Measurements from ENCODE around the gene LPO. TPM values are rescaled to one million over a fixed set of nuclear protein-coding genes. Genes with fewer than 3 reads are reported as not detected.

LPO gene
- total RNA-seq, 2 donors from 2014 or later: not detected

GRCh38 chr17:58307468-58308172 lies 69.2 kb downstream of the LPO start:
- Histone ChIP-seq H3K9me3 (no peaks in the 10 kb centered on the region), H3K4me3 (no peak overlapping the region), H3K4me1 (ENCODE audit: control insufficient read depth in 1 of 2, low read depth in 2 of 2) (no peaks in the 10 kb centered on the region), H3K27me3 (replicated peaks; ENCODE audit: insufficient read depth) (no peaks in the 10 kb centered on the region), H3K27ac (no peak overlapping the region), H3K36me3 (peaks cover 5% of the 10 kb centered on the region)
- ATAC-seq (ENCODE audit: insufficient number of reproducible peaks, low FRiP score, low read depth) (no peak), DNase-seq (ENCODE audit: low spot score) (no peak)
- no peak for TF ChIP-seq CTCF (IDR thresholded peaks at IDR 0.05)

DNA sequence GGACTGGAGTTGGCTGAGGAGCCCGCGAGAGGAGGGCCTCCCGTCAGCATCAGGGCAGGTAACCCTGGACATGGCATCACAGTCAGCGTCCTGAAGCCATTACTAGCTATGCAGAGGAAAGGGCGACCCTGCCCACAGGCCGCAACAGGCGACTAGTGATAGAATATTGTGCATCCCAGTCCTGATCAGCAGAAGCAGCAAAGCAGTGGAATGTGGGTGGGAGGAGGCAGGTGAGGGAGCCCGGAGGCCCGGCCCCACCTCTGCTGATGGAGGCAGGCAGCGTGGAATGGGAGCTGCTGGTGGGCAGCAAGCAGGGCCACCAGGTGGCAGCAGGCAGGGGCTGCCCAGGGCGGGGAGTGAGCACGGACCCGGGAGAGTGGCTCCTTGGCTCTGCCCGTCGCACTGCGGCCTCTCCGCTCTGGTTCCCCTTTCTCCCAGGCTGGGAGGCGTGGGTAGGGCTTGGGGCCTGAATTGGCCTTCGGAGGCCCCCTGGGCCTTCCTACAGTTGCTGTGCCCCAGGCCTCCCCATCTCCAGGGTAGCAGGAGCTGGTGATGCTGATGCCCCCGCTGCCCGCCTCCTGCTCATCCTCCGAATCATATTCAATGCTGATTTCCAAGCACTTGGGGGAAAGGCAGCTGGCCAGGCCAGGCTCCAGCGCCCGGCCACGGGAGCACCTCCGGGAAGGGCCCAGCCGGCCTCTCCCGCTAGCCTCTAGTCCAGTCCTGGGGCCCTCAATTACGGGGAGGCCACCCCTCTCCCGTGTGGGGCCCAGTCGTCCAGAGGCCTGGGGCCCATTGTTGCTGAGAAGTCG lies 70.0 kb downstream of the LPO start:
- DNase-seq (ENCODE audit: low spot score): no peak
- H3K36me3 ChIP-seq: peaks cover 5% of the 10 kb centered on the region
- ATAC-seq (ENCODE audit: insufficient number of reproducible peaks, low FRiP score, low read depth): no peak

DNA sequence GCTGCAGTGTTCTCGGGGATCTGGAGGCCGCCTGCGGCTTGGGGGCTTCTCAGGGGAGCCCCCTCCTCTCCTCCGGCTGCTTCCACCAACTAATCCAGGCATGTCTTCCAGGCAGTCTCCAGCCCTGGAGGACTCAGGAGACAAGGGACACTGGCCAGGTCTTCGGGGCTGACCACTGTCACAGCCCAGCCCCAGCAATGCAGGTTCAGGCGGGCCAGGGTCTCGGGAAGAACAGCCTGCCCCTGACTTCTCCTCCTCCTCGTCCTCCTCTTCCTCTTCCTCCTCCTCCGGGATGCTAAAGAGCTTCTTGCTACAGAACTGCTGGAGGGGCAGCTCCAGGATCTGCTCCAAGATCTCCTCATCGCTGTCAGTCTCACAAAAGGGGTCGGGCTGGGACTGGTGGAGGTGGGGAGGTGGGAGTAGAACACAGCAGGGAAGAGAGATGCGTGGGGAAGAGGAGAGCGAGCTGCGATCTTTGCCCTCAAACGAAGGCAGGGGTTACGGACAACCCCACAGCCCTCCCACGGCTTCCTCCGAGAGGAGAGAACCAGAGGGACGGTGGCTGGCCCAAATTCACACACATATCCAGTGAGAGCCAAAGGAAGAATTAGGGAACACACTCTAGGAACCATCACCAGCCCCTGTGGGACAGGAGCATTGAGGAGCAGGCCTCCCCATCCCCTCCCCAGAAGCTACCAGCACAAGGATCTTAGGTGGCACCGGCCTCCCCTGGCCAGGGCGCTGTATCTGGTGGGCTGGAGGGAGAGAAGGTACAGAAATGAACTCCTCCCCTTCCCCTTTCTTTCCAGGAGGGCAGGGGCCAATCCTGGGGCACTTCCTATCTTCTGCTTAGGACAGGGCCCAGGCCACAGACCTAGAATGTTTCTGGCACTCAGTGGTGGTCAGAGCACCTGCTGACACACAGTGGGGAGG lies 70.9 kb downstream of the LPO start:
- Histone ChIP-seq H3K4me3 (no peak overlapping the region), H3K27ac (no peak overlapping the region), H3K9me3 (no peaks in the 10 kb centered on the region), H3K27me3 (replicated peaks; ENCODE audit: insufficient read depth) (no peaks in the 10 kb centered on the region), H3K36me3 (peaks cover 5% of the 10 kb centered on the region), H3K4me1 (ENCODE audit: control insufficient read depth in 1 of 2, low read depth in 2 of 2) (no peaks in the 10 kb centered on the region)
- no peak for TF ChIP-seq CTCF (IDR thresholded peaks at IDR 0.05)
- no peak for ATAC-seq (ENCODE audit: insufficient number of reproducible peaks, low FRiP score, low read depth)
- no peak for DNase-seq (ENCODE audit: low spot score)

More for the DNA sequence above, 70.0 kb downstream of the LPO start:
- TF ChIP-seq CTCF (IDR thresholded peaks at IDR 0.05): no peak
- Histone ChIP-seq H3K27me3 (replicated peaks; ENCODE audit: insufficient read depth) (no peaks in the 10 kb centered on the region), H3K4me1 (ENCODE audit: control insufficient read depth in 1 of 2, low read depth in 2 of 2) (no peaks in the 10 kb centered on the region), H3K27ac (no peak overlapping the region), H3K4me3 (no peak overlapping the region), H3K9me3 (no peaks in the 10 kb centered on the region)

DNA sequence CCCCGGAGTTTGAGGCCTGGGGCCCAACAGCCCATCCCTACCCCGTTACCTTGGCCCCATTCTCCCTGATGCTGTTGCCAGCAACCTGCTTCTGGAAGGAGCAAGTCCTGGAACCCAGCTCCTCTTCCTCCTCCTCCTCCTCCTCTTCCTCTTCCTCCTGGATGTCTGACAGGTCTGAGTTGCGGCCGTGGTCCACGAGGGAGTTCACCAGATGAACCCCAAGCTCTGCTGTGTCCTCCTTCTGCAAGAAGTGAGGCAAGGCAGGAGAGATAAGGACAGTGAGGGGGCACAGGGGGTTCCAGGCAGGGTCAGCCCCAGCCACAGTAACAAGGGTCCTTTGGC lies 71.5 kb downstream of the LPO start:
- DNase-seq (ENCODE audit: low spot score) (no peak), ATAC-seq (ENCODE audit: insufficient number of reproducible peaks, low FRiP score, low read depth) (no peak)
- Histone ChIP-seq H3K36me3 (peaks cover 5% of the 10 kb centered on the region), H3K27ac (no peak overlapping the region), H3K9me3 (no peaks in the 10 kb centered on the region), H3K4me1 (ENCODE audit: control insufficient read depth in 1 of 2, low read depth in 2 of 2) (no peaks in the 10 kb centered on the region), H3K4me3 (no peak overlapping the region), H3K27me3 (replicated peaks; ENCODE audit: insufficient read depth) (no peaks in the 10 kb centered on the region)
- TF ChIP-seq CTCF (IDR thresholded peaks at IDR 0.05): no peak
